ENCODE measurements around the gene FRMD4B. TPM values are rescaled to one million over a fixed set of nuclear protein-coding genes. Genes with fewer than 3 reads are reported as not detected.

FRMD4B gene
- polyA plus RNA-seq, 3 donors = 42.9 to 52.3 (median 47.5) TPM

DNA sequence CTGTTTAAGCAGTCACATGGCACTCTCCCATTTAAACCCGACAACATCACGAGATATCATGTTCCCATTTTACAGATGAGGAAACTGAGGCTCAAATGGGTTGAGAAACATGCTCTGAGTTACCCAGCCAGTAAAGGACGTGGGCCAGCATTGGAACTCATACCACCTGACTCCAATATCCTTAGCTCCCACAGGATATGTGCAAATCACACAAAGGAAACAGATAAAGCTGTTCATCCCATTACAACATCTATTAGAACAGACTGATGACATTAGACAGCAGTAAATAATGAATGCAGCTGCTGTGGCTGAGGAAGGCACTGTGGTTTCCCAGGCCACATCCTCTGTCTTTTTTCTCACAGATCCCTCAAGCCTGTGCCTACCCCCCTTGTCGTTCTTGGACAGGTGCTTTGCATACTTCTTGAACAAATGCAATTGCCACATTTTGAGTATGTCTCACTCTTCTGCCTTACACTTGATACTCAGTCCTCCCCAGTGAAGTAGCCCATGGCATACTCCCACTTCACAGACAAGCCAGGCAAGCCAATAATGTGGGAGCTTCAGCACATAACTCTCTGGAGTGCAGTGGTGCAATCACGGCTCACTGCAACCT, 17.7 kb downstream of the FRMD4B start:
- DNase-seq (ENCODE audit: low read depth in 3 of 3, low spot score in 2 of 3) = no peak

DNA sequence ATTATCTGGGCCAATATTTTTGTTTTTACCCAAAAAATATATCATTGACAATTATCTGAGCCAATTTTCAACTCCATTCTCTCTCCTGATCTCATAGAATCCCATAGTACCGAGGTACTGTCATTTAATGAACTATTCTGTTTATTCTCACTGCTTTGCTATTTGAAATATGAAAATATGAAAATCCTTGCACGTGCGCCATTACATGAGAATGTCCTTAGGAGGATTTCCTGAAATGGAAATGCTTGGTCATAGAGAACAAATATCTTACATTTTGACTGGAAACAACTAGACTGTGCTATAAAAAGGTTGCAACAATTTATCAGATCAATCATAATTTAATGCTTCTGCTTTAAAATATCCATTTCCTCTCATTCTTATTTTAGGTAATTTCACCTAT, 18.3 kb downstream of the FRMD4B start:
- DNase-seq (ENCODE audit: low read depth in 3 of 3, low spot score in 2 of 3) = no peak

DNA sequence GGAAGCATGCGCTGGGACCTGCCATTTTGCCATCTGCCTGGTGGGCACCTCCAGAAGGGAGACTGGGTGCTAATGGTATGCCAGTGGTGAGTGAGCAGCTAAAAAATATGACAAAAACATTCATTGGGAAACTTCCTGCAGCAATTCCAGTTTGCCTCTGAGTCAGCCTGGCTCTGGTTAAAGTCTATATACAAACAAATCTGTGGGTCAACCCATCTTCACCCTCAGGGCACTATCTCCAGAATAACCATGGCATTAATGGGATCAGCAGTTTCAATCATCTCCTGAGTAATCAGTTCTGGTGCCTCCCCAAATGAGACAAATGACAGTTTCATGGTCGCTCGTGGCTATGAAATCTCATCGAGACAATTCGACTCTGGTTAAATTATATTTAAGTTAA, 21.5 kb downstream of the FRMD4B start:
- no peak for DNase-seq (ENCODE audit: low read depth in 3 of 3, low spot score in 2 of 3)

DNA sequence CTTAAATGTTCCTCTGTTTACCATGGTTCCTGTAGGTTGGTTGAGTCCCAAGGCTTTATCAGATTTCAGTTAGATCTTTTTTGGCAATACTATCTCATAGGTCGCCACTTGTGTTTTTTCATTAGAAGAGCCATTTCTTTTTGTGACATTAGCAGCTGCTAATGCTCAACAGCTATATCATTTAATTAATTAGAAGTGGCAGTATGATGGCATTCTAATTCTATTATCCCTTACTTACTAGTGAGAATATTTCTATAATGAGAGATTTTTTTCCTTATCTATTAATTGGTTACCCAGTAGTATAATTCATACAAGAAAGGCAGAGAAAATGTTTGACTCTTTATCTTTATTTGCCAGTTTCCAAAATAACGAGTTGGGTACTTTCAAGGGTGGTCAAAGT, 25.2 kb downstream of the FRMD4B start:
- no peak for DNase-seq (ENCODE audit: low read depth in 3 of 3, low spot score in 2 of 3)

DNA sequence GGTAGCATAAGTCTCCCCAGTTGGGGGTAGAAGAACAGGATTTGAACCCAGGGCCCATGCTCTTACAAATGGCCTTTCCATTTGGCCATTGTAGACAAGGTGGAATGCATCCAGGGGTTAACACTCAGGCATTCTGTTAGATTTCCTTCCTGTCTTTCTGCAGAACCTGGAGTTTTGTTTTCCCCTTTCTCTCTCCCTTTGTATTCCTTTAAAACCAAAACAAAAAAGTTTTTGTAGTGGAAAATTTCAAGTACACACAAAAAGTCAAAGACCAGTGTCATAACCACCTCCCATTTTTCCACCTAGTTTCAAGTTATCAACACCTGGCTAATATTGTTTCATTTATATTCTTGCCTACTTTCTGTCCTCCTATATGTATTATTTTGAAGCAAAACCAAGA, 26.0 kb downstream of the FRMD4B start:
- no peak for DNase-seq (ENCODE audit: low read depth in 3 of 3, low spot score in 2 of 3)

DNA sequence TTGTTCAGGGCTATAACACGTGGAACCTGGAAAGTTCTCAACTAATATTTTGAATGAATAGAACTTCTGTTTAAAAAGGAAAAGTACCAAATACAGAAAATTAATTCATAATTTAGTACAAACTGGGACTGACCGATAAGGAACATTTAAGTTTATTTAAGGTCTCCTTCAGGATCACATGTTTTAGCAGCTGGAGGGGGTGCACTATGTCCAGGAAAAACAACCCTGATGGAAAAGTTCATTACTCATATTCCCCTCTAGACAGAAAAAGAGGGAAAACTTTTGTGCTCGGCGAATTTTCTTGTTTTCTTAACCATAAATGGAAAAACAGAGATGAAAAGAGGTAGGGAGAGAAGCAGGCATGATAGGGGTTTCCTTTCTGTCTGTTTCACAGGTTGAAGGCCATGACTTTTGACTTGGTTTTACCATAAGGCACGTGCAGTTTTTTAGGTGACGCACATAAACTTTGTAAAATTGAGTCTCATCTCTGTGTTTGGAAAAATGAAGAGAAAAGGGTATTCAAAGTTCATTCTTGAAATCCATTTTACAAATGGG, 26.5 kb downstream of the FRMD4B start:
- no peak for DNase-seq (ENCODE audit: low read depth in 3 of 3, low spot score in 2 of 3)

DNA sequence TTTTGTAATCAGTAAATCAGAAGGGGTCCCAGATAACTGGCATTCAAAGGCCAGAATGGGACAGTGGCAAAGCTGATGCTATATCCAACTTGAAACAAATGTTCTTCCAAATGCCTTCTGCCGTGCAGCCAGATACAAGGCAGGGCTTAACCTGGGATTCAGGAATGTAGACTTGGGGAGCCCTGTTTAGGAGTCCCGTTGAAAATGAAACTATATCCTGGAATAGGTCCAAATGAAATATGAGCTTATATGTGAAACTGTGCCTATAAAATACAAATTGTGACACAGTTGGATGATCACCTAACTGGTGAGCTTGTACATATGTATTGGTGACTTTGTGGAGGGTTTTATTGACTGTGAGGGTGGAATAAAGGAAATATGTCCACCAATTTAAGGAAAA, 28.7 kb downstream of the FRMD4B start:
- DNase-seq (ENCODE audit: low read depth in 3 of 3, low spot score in 2 of 3) = no peak

DNA sequence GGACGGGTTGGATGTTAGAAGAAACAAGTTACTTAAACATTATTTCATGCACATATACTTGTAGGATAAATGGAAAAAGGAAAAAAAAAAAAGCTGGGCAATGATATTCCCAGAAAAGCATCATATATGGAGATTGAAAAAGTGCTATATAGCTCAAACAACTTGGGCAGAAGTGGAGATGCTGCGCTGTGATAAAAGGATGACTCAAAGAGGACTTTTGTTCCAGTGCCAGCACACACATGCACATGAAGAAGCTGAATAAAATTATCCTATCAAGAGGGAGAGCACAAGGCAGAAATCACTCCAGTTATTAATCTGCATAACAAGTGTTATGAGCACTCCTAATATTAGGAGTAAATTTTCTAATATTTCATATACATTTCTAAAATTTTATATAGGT, 30.9 kb downstream of the FRMD4B start:
- DNase-seq (ENCODE audit: low read depth in 3 of 3, low spot score in 2 of 3) = no peak

DNA sequence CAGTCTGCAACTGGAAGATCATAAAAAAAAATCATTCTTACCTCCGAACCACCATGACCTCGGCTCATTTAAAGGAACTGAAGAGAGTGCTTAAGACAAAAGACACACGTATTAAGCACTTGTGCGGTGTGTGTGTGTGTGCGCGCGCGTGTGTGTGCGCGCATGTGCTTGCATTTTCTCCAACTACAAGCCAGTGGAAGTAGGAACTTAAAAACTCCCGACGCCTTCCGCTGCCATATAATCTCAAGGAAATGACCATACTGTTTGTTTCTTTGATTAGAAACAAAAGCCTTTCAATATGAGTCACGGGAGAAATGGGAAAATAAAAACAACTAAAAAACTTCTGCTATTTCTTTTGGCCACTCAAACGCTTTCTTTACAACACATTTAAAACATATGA, 32.4 kb downstream of the FRMD4B start:
- DNase-seq (ENCODE audit: low read depth in 3 of 3, low spot score in 2 of 3) = no peak

DNA sequence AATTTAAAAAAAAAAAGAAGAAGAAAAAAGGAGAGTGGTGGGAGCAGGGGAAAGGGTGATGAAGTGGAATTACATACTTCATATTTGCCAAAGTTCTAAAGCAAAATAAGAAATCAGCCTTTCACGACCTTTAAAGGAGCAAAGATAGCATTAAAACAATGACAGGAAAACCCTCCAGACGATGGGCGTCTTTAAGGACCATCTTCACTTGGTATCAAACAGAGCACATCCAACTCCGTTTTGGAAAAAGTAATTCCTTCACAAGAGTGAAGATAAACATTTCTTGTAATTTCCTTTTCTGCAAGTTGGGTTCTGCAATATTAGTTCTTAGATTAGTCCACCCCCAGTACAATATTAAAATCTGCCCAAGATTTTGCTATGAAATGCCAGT, 32.8 kb downstream of the FRMD4B start:
- no peak for DNase-seq (ENCODE audit: low read depth in 3 of 3, low spot score in 2 of 3)

DNA sequence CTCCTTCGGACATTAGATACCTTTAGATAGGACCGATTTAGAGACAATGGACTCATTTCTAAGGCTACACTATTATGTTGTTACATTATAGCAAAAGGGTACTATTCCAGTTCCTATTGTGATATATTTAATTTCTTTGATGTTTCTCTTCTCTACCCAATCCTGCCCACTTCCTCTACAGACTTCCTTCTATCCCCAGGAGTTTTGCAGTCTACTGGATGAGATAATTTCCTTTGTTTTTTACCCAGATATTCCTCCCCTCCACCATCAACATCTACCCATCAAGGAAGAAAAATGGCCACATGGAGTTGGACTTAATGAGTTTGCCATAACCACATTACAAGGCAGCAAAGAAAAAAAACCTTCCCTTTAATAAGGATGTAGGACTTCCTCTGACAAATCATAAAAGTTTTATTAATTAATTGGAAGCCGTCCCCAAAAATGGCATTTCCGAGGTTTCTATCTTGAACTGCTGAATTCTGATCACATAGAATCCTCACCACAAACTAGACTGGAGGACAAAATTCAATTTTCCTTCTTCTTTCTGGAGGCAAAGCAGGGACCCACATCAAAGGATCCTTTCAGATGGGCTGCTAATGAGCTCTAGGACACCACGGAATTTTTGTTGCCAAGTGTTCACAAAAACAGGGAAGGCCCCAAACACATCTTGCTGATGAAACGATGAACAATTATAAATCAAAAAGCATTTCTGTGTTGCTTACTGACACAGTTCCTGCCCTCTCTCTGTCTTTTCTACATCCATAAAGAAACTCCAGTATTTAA, 33.4 kb downstream of the FRMD4B start:
- DNase-seq (ENCODE audit: low read depth in 3 of 3, low spot score in 2 of 3) = no peak

DNA sequence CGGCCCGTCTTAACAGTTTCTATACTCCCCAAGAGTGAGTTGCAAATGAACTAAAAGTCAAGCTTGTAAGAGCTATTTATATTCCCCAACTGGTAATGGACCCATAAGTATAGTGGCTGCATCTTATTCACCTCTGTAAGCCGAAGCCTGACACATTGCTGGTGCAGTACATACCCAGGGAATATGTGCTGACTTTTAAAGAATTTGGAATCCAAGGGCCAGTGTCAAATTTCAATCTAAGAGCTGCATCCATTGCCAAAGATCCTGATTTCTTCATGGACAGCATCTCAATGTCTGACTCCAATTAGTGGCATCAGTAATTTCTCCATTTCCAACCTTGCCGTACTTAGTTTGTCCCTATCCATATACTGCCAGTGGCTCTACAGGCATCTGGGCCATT, 42.0 kb downstream of the FRMD4B start:
- no peak for DNase-seq (ENCODE audit: low read depth in 3 of 3, low spot score in 2 of 3)

DNA sequence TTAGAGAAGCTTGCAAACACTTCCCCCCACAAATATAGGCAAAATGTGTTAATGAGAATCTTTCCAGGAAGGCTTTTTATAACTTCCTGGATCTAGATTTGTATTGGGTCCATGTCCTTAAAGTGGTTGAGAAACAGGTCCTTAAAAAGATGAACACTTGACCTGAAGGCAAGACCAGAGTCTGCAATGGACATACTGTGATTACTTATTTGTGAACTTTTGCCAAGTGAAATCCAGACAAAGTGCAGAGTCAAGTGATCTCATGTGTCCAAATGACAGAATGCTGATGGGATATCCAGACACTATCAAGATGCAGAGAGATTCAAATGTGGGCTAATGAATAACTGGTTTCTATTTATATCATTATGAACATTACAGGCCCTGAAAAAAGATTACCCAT, 43.8 kb downstream of the FRMD4B start:
- DNase-seq (ENCODE audit: low read depth in 3 of 3, low spot score in 2 of 3) = no peak

DNA sequence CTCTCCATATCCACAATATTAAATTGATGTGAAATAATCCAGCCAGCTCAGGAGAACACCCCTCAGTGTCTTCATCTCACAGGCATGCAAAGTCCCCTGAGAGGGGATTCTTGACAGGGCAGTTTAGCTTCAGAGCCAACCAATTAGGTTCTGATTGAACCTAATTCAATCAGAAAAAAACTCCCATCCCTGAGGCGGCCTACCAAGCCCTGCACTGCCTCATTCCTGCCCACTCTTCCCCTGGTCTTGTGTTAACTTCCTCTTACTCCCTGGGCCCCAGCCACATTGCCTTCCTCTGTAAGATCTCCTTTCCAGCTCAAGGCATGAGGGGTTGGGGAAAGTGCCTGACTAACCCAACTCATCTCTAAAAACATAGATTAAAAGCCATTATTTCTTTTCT, 46.1 kb downstream of the FRMD4B start:
- no peak for DNase-seq (ENCODE audit: low read depth in 3 of 3, low spot score in 2 of 3)

DNA sequence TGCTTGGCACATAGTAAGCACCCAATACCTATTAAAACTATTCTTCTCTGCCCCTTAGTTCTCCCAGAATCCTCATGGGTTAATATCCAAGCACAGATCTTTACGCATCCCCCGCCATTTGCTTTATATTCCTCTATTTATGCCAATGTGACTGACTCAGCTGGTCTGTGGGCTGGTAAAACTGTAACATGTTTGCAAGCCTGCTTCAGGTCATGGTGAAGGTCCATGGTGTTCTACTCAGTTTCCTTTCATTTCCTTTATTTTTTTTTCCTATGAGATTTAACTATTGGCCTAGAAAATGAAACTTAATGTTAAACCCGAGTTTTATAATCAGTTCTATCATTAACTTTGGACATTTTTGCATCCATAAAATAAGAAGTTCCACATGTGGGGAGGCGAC, 47.0 kb downstream of the FRMD4B start:
- no peak for DNase-seq (ENCODE audit: low read depth in 3 of 3, low spot score in 2 of 3)

DNA sequence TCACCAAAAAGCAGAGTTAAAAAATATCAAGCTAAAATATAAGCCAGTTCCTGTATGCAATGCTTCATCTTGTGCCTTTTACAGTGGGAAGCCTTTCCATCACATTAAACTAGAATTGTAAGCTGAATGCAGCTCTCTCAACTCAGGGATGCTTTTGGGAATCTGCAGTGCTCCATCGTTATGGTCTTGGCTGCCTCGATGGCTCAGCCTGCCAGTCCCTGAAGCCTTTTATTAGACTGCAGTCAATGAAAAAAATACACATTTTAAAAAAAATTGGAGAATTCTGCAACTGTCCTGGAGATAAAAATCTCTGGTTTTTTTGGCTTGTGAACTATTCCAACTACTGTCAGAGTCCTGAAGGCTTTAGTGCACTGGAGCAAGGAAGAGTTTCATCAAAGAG, 53.0 kb downstream of the FRMD4B start:
- no peak for DNase-seq (ENCODE audit: low read depth in 3 of 3, low spot score in 2 of 3)

DNA sequence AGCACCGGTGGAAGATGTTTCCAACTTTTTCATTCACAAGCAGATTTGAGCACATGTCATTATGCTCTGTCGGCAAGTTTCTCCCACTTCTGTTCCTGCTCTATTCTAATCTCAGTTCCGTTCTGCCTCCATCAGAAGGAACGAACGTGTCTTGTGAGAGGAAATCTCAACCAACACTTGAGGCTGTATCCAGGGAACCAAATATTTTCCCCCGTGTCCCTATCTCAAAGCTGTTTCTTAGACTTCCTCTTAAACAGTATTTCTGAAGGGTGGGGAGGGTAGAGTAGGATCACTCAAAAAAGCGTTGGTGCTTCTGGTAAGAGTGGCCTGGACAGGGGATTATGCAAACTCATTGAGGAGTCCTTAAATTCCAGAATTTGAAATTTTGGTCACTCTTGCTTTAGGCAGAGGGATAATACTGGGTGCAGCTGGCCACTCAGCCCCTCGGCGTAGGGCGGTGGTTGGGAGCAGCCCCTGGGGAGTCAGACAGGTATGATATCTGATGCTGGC, 54.9 kb downstream of the FRMD4B start:
- DNase-seq (ENCODE audit: low read depth in 3 of 3, low spot score in 2 of 3) = no peak

DNA sequence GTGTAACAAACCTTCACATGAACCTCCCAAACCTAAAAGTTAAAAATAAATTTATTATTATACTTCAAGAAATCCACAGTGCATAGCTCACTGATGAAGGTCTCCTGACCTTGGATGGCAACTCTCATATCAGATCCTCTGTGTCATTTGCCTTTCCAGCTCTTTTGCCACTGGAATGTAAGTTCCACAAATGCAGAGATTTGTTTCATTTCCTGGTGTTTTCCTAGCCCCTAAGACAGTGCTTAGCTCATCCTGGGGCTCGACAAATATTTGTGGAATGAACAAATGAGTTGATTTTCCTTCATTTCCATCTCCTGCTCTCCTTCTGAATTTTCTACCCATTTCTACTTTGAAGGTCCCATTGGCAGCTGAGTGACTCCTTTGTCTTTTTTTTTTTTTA, 56.0 kb downstream of the FRMD4B start:
- DNase-seq (ENCODE audit: low read depth in 3 of 3, low spot score in 2 of 3) = no peak

DNA sequence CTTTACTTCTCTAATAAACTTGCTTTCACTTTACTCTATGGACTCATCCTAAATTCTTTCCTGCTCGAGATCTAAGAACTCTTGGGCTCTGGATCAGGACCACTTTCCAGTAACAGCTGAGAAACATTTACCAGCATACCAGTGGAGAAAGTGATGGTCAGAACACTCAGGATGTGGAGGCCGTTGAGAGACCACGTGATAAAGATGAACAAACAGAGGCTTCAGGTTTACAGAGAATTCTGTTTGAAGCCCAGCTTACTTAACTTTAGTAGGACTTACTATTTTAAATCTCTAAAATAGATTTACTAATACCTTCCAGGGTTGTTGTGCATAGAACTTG, 57.0 kb downstream of the FRMD4B start:
- no peak for DNase-seq (ENCODE audit: low read depth in 3 of 3, low spot score in 2 of 3)

DNA sequence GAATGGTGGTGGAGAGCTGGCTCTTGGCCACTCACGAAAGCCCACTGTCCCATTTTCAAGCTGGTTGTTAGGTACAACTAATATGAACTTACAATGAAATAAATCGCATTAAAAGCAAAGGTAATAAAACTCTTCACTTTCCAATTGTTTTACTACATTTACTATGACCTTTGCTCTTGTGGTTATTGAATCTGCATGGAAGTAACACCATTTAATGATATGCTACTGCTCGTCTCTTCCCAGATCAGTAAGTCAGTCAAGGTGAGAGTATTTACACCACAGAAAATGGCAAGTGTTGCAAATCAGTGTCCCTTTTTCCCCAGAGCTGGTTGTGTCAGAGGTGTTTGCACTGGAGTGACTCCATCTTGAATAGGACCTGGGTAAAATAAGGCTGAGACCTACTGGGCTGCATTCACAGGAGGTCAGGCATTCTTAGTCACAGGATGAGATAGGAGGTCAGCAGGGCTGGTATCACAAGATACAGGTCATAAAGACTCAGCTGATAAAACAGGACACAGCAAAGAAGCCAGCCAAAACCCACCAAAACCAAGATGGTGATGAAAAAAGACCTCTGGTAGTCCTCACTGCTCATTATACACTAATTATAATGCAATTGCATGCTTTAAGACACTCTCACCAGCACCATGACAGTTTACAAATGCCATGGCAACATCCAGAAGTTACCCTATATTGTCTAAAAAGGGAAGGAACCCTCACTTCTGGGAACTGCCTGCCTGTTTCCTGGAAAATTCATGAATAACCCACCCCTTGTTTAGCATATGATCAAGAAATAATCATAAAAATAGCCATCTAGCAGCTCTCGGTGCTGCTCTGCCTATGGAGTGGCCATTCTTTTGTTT, 57.6 kb downstream of the FRMD4B start:
- no peak for DNase-seq (ENCODE audit: low read depth in 3 of 3, low spot score in 2 of 3)

DNA sequence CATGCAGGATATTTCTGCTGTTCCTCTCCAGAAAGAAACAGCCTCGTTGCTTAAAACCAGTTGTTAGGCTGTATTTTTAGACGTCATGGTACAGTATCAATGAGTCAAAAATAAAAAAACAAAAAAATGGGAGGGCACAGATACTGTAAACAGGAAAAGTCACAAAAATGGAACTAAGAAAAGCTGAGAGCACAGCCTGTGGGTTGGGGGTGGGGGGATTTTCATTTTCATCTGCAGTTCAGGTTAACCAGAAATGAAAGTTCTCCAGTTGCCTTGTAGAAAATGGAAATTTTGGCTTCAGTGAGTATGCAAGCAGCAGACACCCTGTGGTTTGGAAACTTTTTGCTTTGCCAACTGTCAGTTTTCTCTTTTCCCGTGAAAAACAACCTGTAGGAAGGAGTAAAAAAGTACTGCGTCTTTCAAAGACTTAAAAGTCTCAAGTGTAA, 59.0 kb downstream of the FRMD4B start:
- no peak for DNase-seq (ENCODE audit: low read depth in 3 of 3, low spot score in 2 of 3)
